ENCODE data around the gene CALD1.

- TF ChIP-seq CTCF (IDR thresholded peaks at IDR 0.05) (peak; percentile 87), EZH2 (IDR thresholded peaks at IDR 0.05) (no peak)
Observed at GRCh38 chr7:134750083-134751062, 29.1 kb upstream of the CALD1 start.

All from neural progenitor cell (in vitro differentiated cells).